Sigmoid colon (tissue), 7 donors: ENCODE results near the gene SPAG6. TPM values are rescaled to one million over a fixed set of nuclear protein-coding genes. Genes with fewer than 3 reads are reported as not detected.
A peak's percentile ranks its signal among the peaks of the same experiment; 100 is the strongest.

ENCODE experiments used
- DNase-seq: peaks from one replicate; pipeline ENCODE4 v3.0.0-alpha.2; 2019
- H3K27ac ChIP-seq, 4 donors: fragments of 200-600 bp; sonication (generic); one replicate each; pipeline ENCODE4 v1.5.1; 2016 to 2019; ENCODE audit warnings: mild to moderate bottlenecking in 1 of 4
- H3K27me3 ChIP-seq, 3 donors: fragments of 200-600 bp; sonication (generic); one replicate each; pipeline ENCODE4 v1.5.1; 2019; ENCODE audit warnings: mild to moderate bottlenecking in 1 of 3
- H3K36me3 ChIP-seq, 4 donors: fragments of 200-600 bp; sonication (generic); one replicate each; pipeline ENCODE4 v1.5.1; 2016 to 2019
- H3K4me1 ChIP-seq, 4 donors: fragments of 200-600 bp; sonication (generic); one replicate each; pipeline ENCODE4 v1.5.1; 2017 to 2019
- H3K4me3 ChIP-seq, 4 donors: fragments of 200-600 bp; sonication (generic); one replicate each; pipeline ENCODE4 v1.5.1; 2017 to 2019; ENCODE audit warnings: mild to moderate bottlenecking in 2 of 4, moderate library complexity in 1 of 4
- H3K9me3 ChIP-seq, 4 donors: fragments of 200-600 bp in 3 of 4; sonication (generic) in 3 of 4; one replicate each; pipeline versions ENCODE4 v1.5.1 to v1.6.1; 2013 to 2019
- CTCF ChIP-seq, 4 experiments: fragments of 450-650 bp in 3 of 4; fragments of 200-600 bp in 1 of 4; IDR thresholded peaks; one replicate each; pipeline ENCODE4 v1.5.1; 2016 to 2019; ENCODE audit warnings: antibody characterized with exemption in 4 of 4, mild to moderate bottlenecking in 3 of 4, moderate library complexity in 2 of 4
- EP300 ChIP-seq, 4 donors: sonication (generic); formaldehyde crosslinking; IDR thresholded peaks; one replicate each; pipeline ENCODE4 v1.6.1; 2017; ENCODE audit warnings: antibody characterized with exemption in 4 of 4
- POLR2A ChIP-seq, 2 donors: fragments of 450-650 bp; IDR thresholded peaks; one replicate each; pipeline ENCODE4 v1.6.1; 2016; ENCODE audit warnings: antibody characterized with exemption in 2 of 2, mild to moderate bottlenecking in 2 of 2, moderate library complexity in 2 of 2
- POLR2AphosphoS5 ChIP-seq, 4 donors: sonication (generic); formaldehyde crosslinking; IDR thresholded peaks; one replicate each; pipeline ENCODE4 v1.6.1; 2017; ENCODE audit warnings: antibody characterized with exemption in 4 of 4
- WGBS, 2 donors: extraction: QIAGEN DNeasy Blood & Tissue Kit; methylation state at CpG; one replicate each; pipeline ENCODE4 v1.1.7; 2013; 5-methylcytosine and 5-hydroxymethylcytosine counted together
- intact Hi-C: fragments of 100-400 bp; cut with DNase I; formaldehyde crosslinking; loops from one replicate; pipeline ENCODE4 v1.15.1; 2023
- polyA plus RNA-seq, 3 donors: library from polyadenylated mRNA; stranded (reverse); fragments of 200-250 nt; gene quantifications; one replicate each; pipeline ENCODE4 v1.2.3, GENCODE V29; 2013
- total RNA-seq, 4 donors: library from RNA; depleted of rRNA; stranded (reverse); fragments of >200 nt; gene quantifications; one replicate each; pipeline ENCODE4 v1.1.0, GENCODE V29; 2016
- donor health status: healthy with polysubstance abuse.
- donor health status: Bipolar disorder and iron deficiency.
- donor health status: healthy.

Gene SPAG6
- total and polyA plus RNA-seq, 7 donors: 0.16 TPM; not detected in 6

DNA sequence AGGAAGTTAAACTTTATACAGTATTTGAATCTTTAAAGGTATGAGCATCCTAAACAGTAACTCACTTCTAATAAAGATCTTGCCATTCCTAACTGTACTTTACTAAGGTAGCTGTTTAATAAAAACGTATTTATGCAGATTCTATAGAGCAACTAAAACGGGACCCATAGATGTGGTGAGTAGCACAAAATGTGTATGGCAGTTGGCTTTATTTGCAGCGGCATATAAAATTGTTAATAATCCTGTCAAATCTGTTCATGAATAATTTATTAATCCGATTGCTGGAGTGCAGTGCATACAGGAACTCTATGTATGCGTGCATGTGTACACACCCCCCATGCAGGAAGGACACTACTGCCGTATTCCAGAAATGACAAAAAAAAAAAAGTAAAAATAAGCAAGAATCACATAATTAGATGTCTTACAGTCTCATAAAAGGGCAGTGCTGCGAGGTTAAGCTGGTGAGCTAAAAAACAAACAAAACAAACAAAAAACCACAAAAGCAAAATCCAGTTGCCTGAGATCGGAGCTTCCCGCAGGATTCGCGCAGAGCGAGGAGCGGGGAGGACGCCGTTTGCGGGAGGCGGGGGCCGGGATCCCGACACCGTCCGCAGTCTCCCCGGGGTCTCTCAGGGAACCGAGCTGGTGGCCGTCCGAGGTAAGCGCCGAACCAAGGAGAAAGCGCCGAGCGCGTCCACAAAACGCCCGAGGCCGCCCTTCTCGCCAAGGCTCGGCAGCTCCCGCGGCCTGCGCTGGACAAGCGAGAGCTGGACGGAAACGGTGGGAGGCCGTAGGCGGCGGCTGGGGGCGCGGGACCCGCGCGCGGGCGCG lies 29.6 kb upstream of the SPAG6 start:
- DNase-seq: no peak
- intact Hi-C loops: loop anchor here (1.0 to 5.0 kb wide), 4 partner anchors 63 to 672 kb away; partner anchors contain the start of gene DNAJC1
- WGBS, 2 donors: 1% methylated on average over 53 of the region's 53 CpGs

DNA sequence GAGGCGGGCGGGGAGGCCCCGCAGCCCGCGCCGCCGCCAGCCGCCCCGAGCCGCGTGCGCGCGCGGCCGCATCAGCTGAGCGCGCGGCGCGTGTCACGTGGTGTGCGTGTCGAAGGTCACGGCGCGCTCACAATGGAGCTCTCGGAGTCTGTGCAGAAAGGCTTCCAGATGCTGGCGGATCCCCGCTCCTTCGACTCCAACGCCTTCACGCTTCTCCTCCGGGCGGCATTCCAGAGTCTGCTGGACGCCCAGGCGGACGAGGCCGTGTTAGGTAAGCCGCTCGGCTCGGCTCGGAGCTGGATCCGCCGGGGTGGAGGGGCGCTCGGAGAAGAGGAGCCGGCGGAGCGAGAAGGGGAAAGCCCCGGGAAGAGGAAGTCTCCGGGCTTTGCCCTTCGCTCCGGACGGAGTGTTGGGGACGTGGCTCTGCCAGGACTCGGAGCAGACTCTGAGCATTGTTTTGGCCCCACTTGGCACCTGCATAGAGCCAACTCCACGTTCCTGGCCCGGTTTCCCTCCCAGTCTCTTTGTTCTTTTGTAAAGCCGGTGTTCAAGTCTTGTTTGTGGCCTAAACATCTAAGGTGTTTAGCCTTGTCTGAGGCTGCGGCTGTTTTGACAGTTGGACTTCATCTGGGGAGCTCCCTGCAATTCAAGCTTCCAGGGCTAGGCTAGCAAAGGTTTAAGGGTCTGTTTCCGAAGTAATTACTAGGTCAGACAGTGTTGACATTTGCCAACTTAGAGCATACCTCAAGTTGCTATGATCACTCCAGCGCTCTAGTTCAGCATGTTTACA lies 28.8 kb upstream of the SPAG6 start, which contains the start of gene COMMD3:
TSS of gene COMMD3 (plus strand) at position 103 of the 790 bp plus-strand sequence. CDS start at position 133, 30 bp downstream.
- peak; percentile 96 for DNase-seq
- no peaks in the 10 kb centered on the region for H3K9me3 ChIP-seq
- H3K27me3 ChIP-seq: no peaks in the 10 kb centered on the region
- H3K4me1 ChIP-seq: peaks cover 0 to 38% (median 24%) of the 10 kb centered on the region in 4 donors
- no peaks in the 10 kb centered on the region for H3K36me3 ChIP-seq
- H3K27ac ChIP-seq: peak within 1 kb of the TSS; percentile 94 to 96 (median 96)
- TF ChIP-seq CTCF (IDR thresholded peaks at IDR 0.05) (no peak), POLR2AphosphoS5 (IDR thresholded peaks at IDR 0.05) (peak; percentile 90 to 97 (median 96)), POLR2A (IDR thresholded peaks at IDR 0.05) (peak; percentile 52 to 66), EP300 (IDR thresholded peaks at IDR 0.05) (no peak)
- peak within 1 kb of the TSS; percentile 69 to 87 (median 78) for H3K4me3 ChIP-seq
- intact Hi-C loops: loop anchor here (1.0 to 5.0 kb wide), 3 partner anchors 87 to 671 kb away; partner anchors contain the start of gene DNAJC1
- WGBS, 2 donors: 0% methylated on average over 63 of the region's 63 CpGs

More for the DNA sequence above, 29.6 kb upstream of the SPAG6 start:
- Histone ChIP-seq H3K36me3 (no peaks in the 10 kb centered on the region), H3K4me1 (peaks cover 0 to 38% (median 24%) of the 10 kb centered on the region in 4 donors), H3K27me3 (no peaks in the 10 kb centered on the region), H3K9me3 (no peaks in the 10 kb centered on the region), H3K4me3 (peak overlapping the region; percentile 69 to 87 (median 78)), H3K27ac (peak overlapping the region; percentile 94 to 96 (median 96))
- no peak for TF ChIP-seq POLR2AphosphoS5 (IDR thresholded peaks at IDR 0.05)
- no peak for TF ChIP-seq EP300 (IDR thresholded peaks at IDR 0.05)
- no peak for TF ChIP-seq CTCF (IDR thresholded peaks at IDR 0.05)
- TF ChIP-seq POLR2A (IDR thresholded peaks at IDR 0.05): no peak

GRCh38 chr10:22317076-22317370 lies 28.3 kb upstream of the SPAG6 start:
- Histone ChIP-seq H3K27ac (peak overlapping the region; percentile 94 to 96 (median 96)), H3K4me3 (peak overlapping the region; percentile 69 to 87 (median 78)), H3K4me1 (peaks cover 0 to 38% (median 24%) of the 10 kb centered on the region in 4 donors), H3K9me3 (no peaks in the 10 kb centered on the region), H3K36me3 (no peaks in the 10 kb centered on the region), H3K27me3 (peaks cover 0 to under 1% (median 0%) of the 10 kb centered on the region in 3 donors)
- no peak for TF ChIP-seq EP300 (IDR thresholded peaks at IDR 0.05)
- no peak for TF ChIP-seq POLR2A (IDR thresholded peaks at IDR 0.05)
- TF ChIP-seq CTCF (IDR thresholded peaks at IDR 0.05): no peak
- TF ChIP-seq POLR2AphosphoS5 (IDR thresholded peaks at IDR 0.05): no peak
- DNase-seq: no peak
- intact Hi-C loops: loop anchor here (5.0 kb wide), 2 partner anchors 315 to 670 kb away; partner anchors contain the start of gene DNAJC1
- WGBS, 2 donors: 6 to 7% methylated on average over 9 of the region's 9 CpGs

DNA sequence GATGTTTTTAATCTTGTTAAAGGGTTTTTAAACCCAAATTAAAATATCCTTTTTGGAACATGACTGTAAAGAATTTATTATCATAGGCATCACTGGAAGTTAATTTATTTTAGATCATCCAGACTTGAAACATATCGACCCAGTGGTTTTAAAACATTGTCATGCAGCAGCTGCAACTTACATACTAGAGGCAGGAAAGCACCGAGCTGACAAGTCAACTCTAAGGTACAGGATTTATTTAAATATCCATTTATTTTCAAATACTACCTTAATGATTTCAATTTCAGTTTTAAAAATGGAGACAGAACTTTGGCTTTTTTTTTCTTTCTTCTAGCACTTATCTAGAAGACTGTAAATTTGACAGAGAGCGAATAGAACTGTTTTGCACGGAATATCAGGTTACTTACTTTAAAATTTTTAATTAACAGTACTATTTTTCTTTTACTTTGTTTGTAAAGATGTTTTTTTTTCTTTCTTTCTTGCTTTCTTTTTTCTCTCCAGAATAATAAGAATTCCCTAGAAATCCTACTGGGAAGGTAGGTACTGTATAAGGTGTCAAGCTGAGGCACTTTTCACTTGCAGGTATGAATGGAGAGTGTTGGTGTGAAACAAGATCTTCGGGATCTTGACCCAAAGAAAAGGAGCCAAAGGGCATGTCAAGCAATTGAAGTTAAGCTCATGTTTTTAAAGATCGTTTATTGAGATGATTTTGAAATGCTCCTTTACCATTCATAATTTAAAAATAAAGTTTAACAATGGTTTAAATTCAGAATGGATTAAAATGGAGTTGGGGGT lies 27.3 kb upstream of the SPAG6 start:
- intact Hi-C loops: loop anchor here (5.0 kb wide), 2 partner anchors 316 to 669 kb away; partner anchors contain the start of gene DNAJC1

More for the DNA sequence above, 27.3 kb upstream of the SPAG6 start:
- peaks cover 0 to 46% (median 30%) of the 10 kb centered on the region in 4 donors for H3K4me1 ChIP-seq
- peaks cover 0 to 9% (median 0%) of the 10 kb centered on the region in 3 donors for H3K27me3 ChIP-seq
- no peaks in the 10 kb centered on the region for H3K9me3 ChIP-seq
- peak overlapping the region; percentile 94 to 96 (median 96) for H3K27ac ChIP-seq
- no peak overlapping the region for H3K4me3 ChIP-seq
- no peaks in the 10 kb centered on the region for H3K36me3 ChIP-seq
- no peak for DNase-seq
- 82 to 91% methylated on average over 6 of the region's 6 CpGs for WGBS, 2 donors
- TF ChIP-seq POLR2AphosphoS5 (IDR thresholded peaks at IDR 0.05): no peak
- no peak for TF ChIP-seq CTCF (IDR thresholded peaks at IDR 0.05)
- no peak for TF ChIP-seq EP300 (IDR thresholded peaks at IDR 0.05)
